H1 (cell line): ENCODE results near the gene KRT1. TPM values are rescaled to one million over a fixed set of nuclear protein-coding genes. Genes with fewer than 3 reads are reported as not detected.

ENCODE experiments used
- BACH1 ChIP-seq: IDR thresholded peaks from 2 replicates; pipeline ENCODE4 v1.6.1; 2012; ENCODE audit warnings: low read length, improper control_type of control experiment
- CHD7 ChIP-seq: fragments of 300-600 bp; sonication (generic); IDR thresholded peaks from 2 replicates; pipeline ENCODE4 v1.7.1; 2012; ENCODE audit warnings: low read length, moderate library complexity, mild to moderate bottlenecking, inconsistent platforms; ENCODE audit not compliant: insufficient replicate concordance
- EZH2 ChIP-seq: fragments of 200-600 bp; sonication (generic); IDR thresholded peaks from 2 replicates; pipeline ENCODE4 v1.7.1; 2012; ENCODE audit warnings: low read depth, mild to moderate bottlenecking, moderate library complexity, low read length, inconsistent platforms; ENCODE audit not compliant: severe bottlenecking
- FOSL1 ChIP-seq: IDR thresholded peaks from 2 replicates; pipeline ENCODE4 v1.6.1; 2011; ENCODE audit warnings: mild to moderate bottlenecking, low read depth, low read length, moderate library complexity; ENCODE audit not compliant: insufficient read depth
- HDAC2 ChIP-seq, 2 experiments: fragments of 300-600 bp in 1 of 2; sonication (generic) in 1 of 2; IDR thresholded peaks; 2 replicates each; pipeline ENCODE4 v1.6.1; 2011 to 2012; ENCODE audit warnings: low read depth in 2 of 2, low read length in 2 of 2, mild to moderate bottlenecking in 2 of 2, moderate library complexity in 2 of 2, borderline replicate concordance in 1 of 2, inconsistent platforms in 1 of 2
- NRF1 ChIP-seq: IDR thresholded peaks from 2 replicates; pipeline ENCODE4 v1.6.1; 2011; ENCODE audit warnings: mild to moderate bottlenecking, low read depth, low read length, improper control_type of control experiment
- TEAD4 ChIP-seq: IDR thresholded peaks from 2 replicates; pipeline ENCODE4 v1.6.1; 2012; ENCODE audit warnings: low read depth, low read length, inconsistent platforms, mixed read lengths
- polyA plus RNA-seq, 7 experiments: library from polyadenylated mRNA; depleted of rRNA in 3 of 7; stranded (reverse) in 5 of 7; unstranded in 2 of 7; fragments of >200 nt in 5 of 7; fragments of 200-250 nt in 2 of 7; gene quantifications; 1 replicate in 5 of 7; 2 replicates in 1 of 7; 4 replicates in 1 of 7; pipeline versions ENCODE4 v1.2.1 to v1.2.3, GENCODE V29; 2011 to 2013; ENCODE audit warnings: missing spikeins in 2 of 7, mixed read lengths in 2 of 7
- total RNA-seq: library from RNA; stranded (reverse); fragmentation: NEBNext Ultra II Directional; extraction: Animal tissue kit (Norgen Biotek cat#: 25700); gene quantifications from 2 replicates; pipeline ENCODE4 v1.2.1, GENCODE V29; 2021

The KRT1 gene
- total and polyA plus RNA-seq, 2 of the 8 experiments (the other 6 are each of a cell fraction or from before 2014, with no cell fraction given) = not detected

GRCh38 chr12:52691841-52692150, 11.6 kb upstream of the KRT1 start (continued):
- no peak for TF ChIP-seq CHD7
- no peak for TF ChIP-seq NRF1
- TF ChIP-seq FOSL1 = no peak
- no peak for TF ChIP-seq EZH2
- no peak for TF ChIP-seq HDAC2 (IDR thresholded peaks at IDR 0.05; ENCODE audit: borderline replicate concordance in 1 of 2, low read depth in 2 of 2, low read length in 2 of 2)
- no peak for TF ChIP-seq BACH1
- TF ChIP-seq TEAD4 = no peak
